Inflammatory macrophage treated with lipopolysaccharide for 4 hours (primary cell): ENCODE data around the gene GNA12.
A peak's percentile ranks its signal among the peaks of the same experiment; 100 is the strongest.
"Not testable (repeated sequence)": the region's sequence is repeated elsewhere in the genome, so short reads cannot be mapped to it uniquely, and the experiment has no call there.

Source experiments
- DNase-seq: peaks from one replicate; pipeline ENCODE4 v3.0.0-alpha.2; 2020

Gene GNA12

GRCh38 chr7:2687881-2688318, 156.2 kb downstream of the GNA12 start, which contains the start of gene AMZ1:
TSS of gene AMZ1 (plus strand) at chr7:2688202. CDS start at chr7:2700452, 12,250 bp downstream.
- DNase-seq: peak; percentile 44

GRCh38 chr7:2687338-2687869, 156.7 kb downstream of the GNA12 start:
- no peak for DNase-seq

GRCh38 chr7:2686101-2686500, 158.0 kb downstream of the GNA12 start:
- no peak for DNase-seq

- DNase-seq: no peak
Measured at GRCh38 chr7:2684501-2684900, 159.6 kb downstream of the GNA12 start.

GRCh38 chr7:2681929-2682799, 161.9 kb downstream of the GNA12 start:
- DNase-seq: no peak

- DNase-seq: peak; percentile 75
Measured at GRCh38 chr7:2680792-2681490, 163.2 kb downstream of the GNA12 start.

- no peak for DNase-seq
Measured at GRCh38 chr7:2680256-2680655, 163.9 kb downstream of the GNA12 start.

GRCh38 chr7:2679135-2680127, 164.7 kb downstream of the GNA12 start:
- not testable (repeated sequence) for DNase-seq

- DNase-seq: not testable (repeated sequence)
Measured at GRCh38 chr7:2678454-2678853, 165.7 kb downstream of the GNA12 start.
